Activated gamma-delta T cell (primary cell): ENCODE measurements around the gene TTC7B.

ENCODE experiments used
- DNase-seq: peaks from one replicate; lab custom pipeline; 2025; lab: John Stamatoyannopoulos, UW

Gene TTC7B

DNA sequence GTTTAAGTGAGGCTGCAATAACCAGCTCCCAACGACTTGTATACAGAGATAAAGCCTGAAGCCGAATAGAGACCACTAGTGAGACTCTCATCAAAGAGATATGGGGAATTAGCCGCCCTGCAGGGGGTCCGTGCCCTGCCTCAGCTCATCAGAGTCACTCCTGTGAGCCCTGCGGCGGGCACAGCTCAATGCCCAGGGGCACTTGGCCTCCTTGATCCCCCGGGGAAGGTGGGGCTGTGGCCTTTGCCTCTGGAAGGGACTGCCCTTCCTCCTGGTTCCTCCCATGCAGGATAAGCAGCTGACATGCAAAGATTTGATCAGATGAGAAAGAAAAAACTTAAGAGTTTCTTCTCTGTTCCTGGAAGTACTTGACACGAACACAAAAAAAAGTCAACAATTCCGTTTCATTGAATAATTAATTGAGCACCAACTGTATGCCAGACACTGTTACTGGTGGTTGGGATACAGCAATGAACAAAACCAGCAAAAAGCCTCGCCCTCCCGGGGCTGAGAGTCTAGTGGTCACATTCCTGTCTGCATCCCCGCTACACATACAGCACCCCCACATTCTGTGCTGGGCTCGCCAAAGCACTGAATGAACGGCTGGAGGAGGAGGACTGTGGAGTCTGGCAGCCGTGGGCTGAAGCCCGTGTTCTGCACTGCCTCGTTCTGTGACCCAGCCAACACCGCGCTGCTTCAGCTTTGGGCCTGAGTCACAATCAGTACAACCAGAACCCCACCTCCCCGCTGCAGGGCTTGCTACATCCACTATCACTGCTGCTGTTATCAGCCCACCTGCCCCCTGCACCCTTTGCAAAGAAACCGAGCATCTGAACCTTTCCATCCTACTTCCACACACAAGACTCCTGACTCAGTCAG, 10.3 kb downstream of the TTC7B start:
- DNase-seq: no peak

- DNase-seq: no peak
Measured at GRCh38 chr14:90805084-90805391, 11.2 kb downstream of the TTC7B start.

DNA sequence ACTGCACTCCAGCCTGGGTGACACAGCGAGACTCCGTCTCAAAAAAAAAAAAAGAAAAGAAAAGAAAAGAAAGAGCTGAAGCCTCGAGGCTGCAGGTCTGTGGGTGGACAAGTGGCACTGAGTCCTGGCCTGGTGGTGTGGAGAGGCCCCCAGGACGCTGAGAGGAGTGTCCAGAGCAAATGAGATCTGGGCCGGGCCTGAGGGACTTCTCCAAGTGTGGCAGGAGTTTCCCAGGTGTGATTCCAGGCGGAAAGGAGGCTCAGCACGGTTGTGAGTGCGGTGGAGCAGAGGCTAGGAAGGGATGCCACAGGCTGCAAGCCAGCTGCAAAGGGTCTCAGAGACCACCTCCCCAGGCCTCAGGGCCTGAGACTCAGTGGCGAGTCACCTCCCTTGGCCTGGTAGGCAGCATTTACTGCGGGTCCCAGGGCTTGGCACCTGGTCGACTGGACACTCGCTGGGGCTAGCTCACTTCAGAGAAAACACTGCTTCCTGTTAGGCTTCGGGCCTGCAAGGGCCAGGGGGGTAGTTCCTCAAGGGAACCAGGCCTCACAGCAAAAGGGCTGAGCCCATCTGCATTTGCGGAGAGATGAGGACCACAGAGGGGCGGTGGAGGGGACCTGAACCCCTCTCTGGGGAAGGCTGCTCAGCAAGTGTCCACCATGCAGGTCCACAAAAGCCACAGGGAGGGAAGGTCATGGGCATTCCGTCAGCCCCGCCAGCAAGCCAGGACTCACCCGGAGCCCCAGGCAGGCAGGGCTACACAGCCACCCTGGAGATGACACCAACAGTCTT, 11.7 kb downstream of the TTC7B start:
- DNase-seq: no peak

DNA sequence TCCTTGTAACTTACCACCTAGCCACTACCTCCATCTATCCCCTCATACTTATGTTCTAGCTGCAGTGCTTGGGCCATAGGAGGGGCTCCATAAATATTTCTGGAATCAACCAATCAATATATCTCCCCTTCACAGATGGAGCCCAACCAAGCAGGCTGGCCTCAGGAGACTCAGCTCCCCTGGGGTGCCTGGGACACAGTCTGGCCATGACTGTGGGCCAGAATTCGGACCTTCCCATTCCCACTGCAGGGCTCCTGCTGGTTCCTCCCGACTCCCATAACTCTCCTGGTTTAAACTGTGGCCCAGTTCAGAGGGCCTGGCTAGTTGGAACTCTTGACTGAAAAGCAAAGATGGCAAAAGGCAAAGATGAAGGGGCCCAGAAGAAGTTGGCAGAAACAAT, 13.0 kb downstream of the TTC7B start:
- no peak for DNase-seq

DNA sequence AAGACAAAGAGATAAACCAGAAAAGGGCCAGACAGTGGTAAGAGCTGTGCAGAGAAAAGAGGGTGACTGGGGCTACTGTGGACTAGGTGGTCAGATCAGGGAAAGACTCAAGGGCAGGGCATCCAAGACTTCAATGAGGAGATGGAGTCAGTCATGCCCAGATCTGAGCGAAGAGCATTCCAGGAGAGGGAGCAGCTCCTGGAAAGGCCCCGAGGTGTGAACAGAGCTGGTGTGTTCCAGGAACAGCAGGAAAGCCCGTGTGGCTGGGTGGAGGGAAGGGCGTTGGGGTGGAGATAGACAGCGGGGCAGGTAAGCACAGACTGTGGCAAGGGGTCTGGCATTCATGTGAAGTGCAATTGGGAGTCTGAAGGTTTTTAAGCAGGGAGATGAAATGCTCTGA, 16.8 kb downstream of the TTC7B start:
- no peak for DNase-seq

- no peak for DNase-seq
Measured at GRCh38 chr14:90797919-90798318, 18.3 kb downstream of the TTC7B start.

GRCh38 chr14:90797451-90797850, 18.8 kb downstream of the TTC7B start:
- no peak for DNase-seq

DNA sequence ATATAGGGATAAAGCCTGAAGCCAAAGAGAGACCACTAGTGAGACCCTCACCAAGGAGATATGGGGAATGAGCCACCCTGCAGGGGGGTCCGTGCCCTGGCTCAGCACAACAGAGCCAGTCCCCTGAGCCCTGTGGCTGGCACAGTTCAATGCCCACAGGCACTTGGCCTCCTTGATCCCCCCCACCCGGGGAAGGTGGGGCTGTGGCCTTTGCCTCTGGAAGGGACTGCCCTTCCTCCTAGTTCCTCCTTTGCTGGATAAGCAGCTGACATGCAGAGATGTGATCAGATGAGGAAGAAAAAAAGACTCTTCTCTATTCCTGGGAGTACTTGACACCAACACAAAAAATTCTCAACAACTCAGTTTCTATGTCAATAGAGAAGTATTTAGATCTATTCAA, 19.9 kb downstream of the TTC7B start:
- no peak for DNase-seq

GRCh38 chr14:90795744-90796143, 20.5 kb downstream of the TTC7B start:
- no peak for DNase-seq

GRCh38 chr14:90791486-90791885, 24.7 kb downstream of the TTC7B start:
- DNase-seq: no peak

DNA sequence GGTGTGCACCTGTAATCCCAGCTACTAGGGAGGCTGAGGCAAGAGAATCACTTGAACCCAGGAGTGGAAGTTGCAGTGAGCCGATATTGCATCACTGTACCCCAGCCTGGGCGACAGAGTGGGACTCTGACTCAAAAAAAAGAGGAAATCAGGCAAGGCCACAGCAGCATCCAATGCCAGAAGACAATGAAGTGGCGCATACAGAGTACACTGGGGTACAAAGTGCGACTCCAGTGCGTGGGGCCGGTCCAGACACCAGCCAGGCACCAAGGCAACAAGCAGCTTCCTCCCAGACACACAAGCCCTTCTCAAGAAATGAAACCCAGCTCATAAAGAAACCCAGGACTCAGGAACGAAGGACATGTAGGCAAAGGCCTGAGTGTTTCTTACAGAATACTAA, 28.2 kb downstream of the TTC7B start:
- DNase-seq: no peak

DNA sequence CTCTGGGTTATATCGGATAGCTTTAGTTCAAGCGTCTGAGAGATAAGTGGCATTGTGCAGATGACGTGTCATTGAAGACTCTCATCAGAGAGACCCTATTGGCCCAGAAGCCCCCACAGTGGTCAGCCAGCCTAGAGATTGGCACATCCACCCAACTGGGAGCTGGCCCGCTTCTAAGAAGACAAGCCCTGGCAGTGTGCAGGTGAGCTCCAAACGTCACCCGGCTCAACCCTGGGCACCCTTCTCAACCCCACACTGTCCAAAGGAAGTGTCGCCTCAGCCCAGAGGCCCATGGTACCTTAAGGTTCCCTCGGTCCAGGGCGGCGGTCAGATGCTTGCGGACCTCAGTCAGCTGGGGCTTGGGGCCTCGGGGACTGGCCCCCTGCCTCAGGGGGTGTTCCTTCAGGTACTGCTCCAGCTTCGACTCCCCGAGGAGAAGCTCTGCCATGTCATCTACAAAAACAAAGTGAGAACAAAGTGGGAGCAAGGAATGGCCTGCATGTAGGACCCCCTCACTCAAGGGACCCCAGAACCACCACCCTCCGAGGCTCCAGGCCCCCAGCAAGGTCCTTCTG, 30.3 kb downstream of the TTC7B start:
- no peak for DNase-seq

DNA sequence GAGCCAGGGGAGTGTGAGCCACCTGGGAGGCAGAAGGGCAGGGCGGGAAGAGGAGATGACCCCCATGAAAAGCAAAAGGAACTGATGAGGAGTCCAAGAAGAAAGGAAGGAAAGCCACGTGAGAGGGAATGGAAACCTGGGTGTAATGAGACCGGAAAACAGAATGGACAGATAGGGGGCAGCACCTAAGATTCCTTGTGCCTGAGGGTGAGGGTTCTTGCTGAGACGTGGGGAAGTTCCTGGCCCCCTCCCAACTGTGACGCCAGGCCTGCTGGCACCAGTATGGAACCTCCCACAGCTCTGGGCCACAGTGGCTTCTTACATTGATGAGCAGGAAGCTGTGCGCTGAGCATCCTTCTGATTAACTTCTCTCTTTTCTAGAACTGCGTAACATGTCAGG, 30.8 kb downstream of the TTC7B start:
- no peak for DNase-seq

GRCh38 chr14:90784621-90785270, 31.5 kb downstream of the TTC7B start:
- no peak for DNase-seq

DNA sequence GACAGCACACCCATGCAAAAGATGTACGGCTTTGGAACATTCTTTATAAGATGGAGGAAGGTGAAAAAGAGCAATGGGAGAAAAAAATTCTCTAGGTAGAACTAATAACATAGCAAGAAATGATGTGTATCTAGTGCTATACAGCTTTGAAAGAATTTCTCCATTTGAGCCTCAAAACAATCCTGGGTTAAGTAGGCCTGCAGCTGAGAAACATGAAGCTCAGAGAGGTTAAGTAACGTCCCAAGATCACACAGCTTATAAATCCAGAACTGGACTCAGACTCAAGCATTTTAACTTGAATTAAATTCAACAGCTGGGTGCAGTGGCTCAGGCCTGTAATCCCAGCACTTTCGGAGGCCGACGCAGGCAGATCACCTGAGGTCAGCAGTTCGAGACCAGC, 32.9 kb downstream of the TTC7B start:
- no peak for DNase-seq

- no peak for DNase-seq
Measured at GRCh38 chr14:90782892-90783291, 33.3 kb downstream of the TTC7B start.

GRCh38 chr14:90781876-90782275, 34.4 kb downstream of the TTC7B start:
- DNase-seq: no peak

DNA sequence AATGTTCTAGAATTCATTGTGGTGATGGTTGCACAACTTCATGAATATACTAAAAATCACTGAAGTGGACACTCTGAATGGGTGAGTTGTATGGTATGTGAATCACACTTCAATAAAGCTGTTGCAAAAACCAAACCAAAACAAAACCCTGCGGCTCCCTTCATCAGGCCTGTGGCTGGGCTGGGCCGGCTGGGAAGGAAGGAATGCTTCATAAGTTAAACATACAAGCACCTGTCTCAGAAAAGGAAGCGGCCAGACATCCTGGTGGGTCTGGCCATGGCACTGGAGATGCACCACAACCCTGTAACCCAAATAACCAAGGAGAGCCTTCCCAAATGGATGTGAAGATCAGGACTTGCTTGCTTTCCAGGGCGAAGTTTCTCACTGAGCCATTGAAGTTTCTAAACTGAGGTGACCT, 34.9 kb downstream of the TTC7B start:
- DNase-seq: no peak

DNA sequence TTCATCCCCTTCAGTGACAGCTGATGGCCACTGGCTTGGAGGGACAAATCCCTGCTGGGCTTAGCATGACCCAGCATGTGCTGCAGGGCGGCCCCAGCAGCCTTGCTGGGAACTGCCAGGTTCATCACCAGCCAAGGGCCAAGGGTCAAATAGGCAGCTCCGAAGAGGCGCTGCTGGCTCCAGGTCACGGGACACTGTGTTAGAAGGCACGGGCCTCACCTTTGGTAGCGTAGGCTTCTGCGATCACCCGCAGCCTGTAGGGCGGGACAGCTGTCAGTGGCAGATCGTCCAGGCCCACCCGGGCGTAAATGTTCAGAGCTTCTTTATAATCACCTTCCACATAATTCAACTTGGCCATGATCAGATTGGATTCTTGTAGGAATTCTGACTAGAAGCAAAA, 35.7 kb downstream of the TTC7B start:
- DNase-seq: no peak

DNA sequence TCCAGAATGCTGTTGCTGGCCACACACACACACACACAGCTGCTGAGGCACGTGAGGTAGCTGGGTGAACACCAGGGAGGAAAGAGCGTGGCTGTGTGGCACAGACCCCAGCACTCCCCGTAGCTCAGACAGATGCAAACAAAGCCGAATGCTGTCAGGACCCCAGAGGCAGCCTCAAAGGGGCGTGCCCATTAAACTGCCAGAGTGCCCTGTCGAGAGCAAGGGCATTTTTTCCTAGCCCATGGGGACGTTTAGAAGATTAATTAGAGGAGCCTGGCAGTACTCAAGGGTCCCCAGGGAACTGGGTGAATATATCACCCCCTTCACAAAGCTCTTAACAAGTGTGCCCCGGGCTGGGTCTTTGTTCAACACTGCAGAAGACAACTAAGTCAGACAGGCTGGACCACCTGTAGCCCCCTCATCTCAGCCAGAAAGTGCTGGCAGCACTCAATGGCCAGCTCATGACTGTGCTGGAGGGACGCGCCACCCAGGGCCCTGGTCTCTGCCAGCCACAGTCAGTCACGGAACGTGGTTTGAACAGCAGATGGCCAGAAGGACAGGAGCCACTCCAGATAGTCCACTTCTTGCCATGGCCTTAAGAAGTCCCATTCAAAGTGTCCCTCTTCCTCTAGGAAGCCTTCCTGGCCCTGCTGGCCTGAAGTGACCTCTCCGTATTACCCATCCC, 37.5 kb downstream of the TTC7B start:
- no peak for DNase-seq

DNA sequence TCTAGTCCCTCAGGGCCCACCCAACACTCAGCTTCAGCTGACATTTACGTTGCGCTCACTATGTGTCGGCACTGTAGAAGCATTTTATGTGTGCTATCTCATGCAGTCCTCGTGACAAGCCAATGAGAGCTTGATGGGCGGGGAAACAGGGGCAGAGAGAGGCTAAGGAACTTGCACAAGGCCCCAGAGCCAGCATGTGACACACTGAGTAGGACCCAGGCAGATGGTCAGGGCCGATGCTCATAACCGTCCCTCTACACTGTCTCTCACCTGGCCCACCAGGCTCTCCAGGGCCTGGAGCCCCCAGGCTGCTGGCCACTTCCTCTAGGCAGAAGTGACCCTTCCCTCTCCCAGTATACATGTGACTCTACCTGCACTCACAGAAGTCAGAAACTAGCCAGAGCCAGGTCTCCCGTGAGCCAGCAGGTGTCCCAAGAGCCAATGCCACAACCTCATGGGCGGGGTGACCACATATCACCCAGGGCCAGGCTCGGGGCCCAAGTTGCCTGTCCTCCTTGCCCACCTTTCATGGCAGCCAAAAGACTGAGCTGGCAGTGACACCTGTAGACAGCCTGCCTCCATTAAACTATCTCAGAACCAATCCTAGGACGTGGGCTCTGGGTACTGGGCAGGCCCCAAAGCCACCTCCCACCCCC, 38.3 kb downstream of the TTC7B start:
- DNase-seq: no peak
